ENCODE measurements around the gene UBTD1.
"Not testable (repeated sequence)": the region's sequence is repeated elsewhere in the genome, so short reads cannot be mapped to it uniquely, and the experiment has no call there.

UBTD1 gene

DNA sequence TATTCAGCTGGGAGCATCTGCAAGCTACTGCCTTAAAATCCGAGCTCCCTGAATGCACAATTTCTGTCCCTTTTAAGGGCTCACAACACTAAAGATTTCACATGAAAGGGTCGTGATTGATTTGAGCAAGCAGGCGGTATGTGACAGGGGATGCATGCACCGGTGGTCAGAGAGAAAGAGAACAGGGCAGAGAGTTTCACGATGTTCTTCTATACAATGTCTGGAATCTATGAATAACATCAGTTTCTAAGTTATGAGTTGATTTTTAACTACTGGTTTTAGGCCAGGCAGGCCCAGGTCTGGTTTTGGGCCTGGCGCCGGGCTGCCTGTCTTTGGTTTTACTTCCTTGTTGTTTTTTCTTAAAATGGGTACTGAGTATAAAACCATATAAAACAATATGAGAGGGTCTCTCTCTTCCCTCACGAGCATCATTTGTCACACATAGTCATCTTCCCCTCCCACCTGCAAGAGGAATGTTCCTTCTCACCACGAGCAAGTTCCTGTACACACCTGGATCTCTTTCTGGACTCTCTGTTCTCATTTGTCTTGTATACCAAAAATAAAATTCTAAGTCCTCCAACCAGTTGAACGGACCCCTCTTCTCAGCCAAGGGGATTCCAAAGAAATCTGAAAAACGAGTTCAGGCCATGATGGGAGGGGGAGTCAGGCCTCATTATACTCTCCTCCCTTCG lies 62.8 kb downstream of the UBTD1 start:
- not testable (repeated sequence) for DNase-seq (ENCODE audit: low read depth in 3 of 3, low spot score in 1 of 3)

GRCh38 chr10:97562329-97562728 lies 63.6 kb downstream of the UBTD1 start:
- not testable (repeated sequence) for DNase-seq (ENCODE audit: low read depth in 3 of 3, low spot score in 1 of 3)

- no peak for DNase-seq (ENCODE audit: low read depth in 3 of 3, low spot score in 1 of 3)
These were observed 64.6 kb downstream of the UBTD1 start for GRCh38 chr10:97563337-97563736.

GRCh38 chr10:97564776-97565175 lies 66.1 kb downstream of the UBTD1 start:
- DNase-seq (ENCODE audit: low read depth in 3 of 3, low spot score in 1 of 3): no peak

DNA sequence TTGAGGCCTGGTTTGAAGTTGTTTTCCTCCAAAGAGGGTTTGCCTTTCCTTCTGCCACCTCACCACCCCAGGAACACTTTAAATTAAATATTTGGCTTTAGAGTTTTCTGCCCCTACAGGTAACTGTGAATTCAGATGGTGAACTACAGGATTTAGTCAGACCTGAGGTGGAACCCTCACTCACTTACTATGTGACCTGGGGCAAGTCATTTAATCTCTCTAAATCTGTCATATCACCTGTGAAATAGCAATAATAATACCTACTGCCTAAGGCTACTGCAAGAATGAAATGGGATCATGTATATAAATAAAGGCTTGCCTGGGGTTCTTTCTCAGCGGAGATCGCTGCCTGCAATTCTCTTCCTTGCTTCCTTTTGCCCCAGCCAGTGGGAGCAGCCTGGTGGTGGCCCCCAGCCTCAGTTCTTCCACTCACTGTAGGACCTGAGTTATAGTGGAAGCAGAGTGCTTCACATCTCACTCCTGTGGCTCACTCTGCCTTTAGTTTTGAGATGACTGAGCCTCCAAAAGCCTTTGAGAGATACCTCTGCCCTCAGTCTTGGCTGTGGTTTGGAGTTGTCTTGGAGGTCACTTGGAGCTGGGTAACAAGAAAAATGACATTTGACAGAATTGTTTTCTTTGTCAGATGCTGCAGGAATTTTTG lies 67.7 kb downstream of the UBTD1 start:
- no peak for DNase-seq (ENCODE audit: low read depth in 3 of 3, low spot score in 1 of 3)

DNA sequence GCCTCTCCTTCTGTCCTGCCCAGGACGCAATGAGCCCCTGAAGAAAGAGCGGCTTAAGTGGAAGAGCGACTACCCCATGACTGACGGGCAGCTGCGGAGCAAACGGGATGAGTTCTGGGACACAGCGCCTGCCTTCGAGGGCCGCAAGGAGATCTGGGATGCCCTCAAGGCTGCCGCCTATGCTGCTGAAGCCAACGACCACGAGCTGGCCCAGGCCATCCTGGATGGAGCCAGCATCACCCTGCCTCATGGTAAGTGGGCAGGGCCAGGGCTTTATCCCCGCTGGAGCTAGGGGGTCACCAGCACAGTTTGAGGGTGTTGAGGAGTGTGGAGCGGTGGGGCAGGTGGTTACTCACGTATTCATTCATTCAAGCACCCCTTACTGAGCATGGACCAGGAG lies 69.2 kb downstream of the UBTD1 start:
- DNase-seq (ENCODE audit: low read depth in 3 of 3, low spot score in 1 of 3): no peak

- no peak for DNase-seq (ENCODE audit: low read depth in 3 of 3, low spot score in 1 of 3)
These were observed 71.5 kb downstream of the UBTD1 start for GRCh38 chr10:97570146-97570788.

GRCh38 chr10:97570789-97571471 lies 72.2 kb downstream of the UBTD1 start:
- no peak for DNase-seq (ENCODE audit: low read depth in 3 of 3, low spot score in 1 of 3)

- no peak for DNase-seq (ENCODE audit: low read depth in 3 of 3, low spot score in 1 of 3)
These were observed 72.9 kb downstream of the UBTD1 start for GRCh38 chr10:97571622-97572021.

DNA sequence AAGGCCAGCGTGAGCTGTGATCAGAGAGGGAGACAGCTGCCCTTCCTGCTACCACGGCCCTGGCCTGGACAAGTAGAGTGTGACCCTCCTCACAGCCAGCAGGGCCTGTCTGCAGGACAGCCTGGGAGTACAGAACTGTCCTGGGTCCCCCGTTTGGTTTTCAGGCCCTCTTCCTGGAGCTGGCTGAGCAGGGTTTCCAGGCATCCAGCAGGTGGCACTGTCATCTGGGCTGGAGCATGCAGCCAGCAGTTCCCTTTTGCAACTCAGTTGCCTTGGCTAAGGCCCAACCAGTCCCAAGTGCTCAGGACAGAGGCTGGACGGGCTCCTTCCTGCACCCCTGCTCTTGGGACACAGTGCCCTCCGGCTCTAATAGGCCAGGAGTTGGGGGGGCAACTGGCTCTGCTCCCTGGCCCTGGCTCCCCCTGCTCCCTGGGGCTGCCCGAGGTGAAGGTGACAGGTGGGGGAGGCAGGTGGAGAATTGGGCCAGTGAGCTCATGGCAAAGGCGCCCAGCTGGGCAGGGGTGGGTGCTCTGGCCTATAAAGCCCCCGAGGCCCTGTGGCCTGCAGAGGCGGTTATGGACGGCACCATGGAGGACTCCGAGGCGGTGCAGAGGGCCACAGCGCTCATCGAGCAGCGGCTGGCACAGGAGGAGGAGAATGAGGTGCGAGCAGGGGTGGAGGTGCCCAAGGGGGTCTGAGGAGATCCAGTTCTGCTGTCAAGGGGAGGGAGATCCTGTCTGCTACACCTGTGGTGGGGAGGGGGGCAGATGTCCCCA lies 73.7 kb downstream of the UBTD1 start, which contains the start of gene ANKRD2:
Gene ANKRD2, plus strand, starts transcription at position 566 of the 776 bp plus-strand sequence. Its CDS starts 10 bp downstream, at position 576.
- peak in 2 of 3 donors; percentile 6 to 28 for DNase-seq (ENCODE audit: low read depth in 3 of 3, low spot score in 1 of 3)

- no peak for DNase-seq (ENCODE audit: low read depth in 3 of 3, low spot score in 1 of 3)
These were observed 74.3 kb downstream of the UBTD1 start for GRCh38 chr10:97573021-97573420.

GRCh38 chr10:97573672-97574071 lies 74.9 kb downstream of the UBTD1 start:
- DNase-seq (ENCODE audit: low read depth in 3 of 3, low spot score in 1 of 3): no peak

- DNase-seq (ENCODE audit: low read depth in 3 of 3, low spot score in 1 of 3): no peak
These were observed 75.8 kb downstream of the UBTD1 start for GRCh38 chr10:97574374-97575126.

- no peak for DNase-seq (ENCODE audit: low read depth in 3 of 3, low spot score in 1 of 3)
These were observed 76.5 kb downstream of the UBTD1 start for GRCh38 chr10:97575127-97575668.

DNA sequence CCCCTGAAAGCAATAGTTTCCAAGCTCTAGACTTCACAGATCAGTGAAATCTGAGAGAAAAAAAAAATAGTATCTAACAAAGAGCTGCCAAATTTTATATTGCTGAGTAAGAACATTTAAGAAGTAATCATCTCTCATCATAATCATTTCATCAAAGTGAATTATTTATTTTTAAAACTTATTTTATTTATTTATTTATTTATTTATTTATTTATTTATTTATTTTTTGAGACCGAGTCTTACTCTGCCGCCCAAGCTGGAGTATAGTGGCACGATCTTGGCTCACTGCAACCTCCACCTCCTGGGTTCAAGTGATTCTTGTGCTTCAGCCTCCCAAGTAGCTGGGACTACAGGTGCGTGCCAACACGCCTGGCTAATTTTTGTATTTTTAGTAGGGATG lies 77.8 kb downstream of the UBTD1 start:
- not testable (repeated sequence) for DNase-seq (ENCODE audit: low read depth in 3 of 3, low spot score in 1 of 3)

DNA sequence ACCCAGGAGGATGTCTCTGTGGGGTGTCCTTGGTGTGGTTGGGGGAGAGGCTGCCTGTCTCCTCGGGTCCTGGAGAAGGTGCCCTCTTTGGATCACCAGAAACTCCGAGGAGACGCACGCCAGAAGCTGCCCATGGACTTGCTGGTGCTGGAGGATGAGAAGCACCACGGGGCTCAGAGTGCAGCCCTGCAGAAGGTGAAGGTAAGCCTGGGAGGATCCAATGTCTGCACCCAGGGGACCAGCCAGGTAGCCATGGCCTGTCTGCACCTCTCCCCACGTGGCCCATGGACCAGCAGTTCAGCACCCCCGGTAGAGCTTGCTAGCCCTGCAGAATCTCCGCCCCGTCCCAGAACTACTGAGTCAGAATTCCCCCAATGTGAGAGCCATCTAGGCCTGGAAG lies 79.0 kb downstream of the UBTD1 start:
- DNase-seq (ENCODE audit: low read depth in 3 of 3, low spot score in 1 of 3): no peak

DNA sequence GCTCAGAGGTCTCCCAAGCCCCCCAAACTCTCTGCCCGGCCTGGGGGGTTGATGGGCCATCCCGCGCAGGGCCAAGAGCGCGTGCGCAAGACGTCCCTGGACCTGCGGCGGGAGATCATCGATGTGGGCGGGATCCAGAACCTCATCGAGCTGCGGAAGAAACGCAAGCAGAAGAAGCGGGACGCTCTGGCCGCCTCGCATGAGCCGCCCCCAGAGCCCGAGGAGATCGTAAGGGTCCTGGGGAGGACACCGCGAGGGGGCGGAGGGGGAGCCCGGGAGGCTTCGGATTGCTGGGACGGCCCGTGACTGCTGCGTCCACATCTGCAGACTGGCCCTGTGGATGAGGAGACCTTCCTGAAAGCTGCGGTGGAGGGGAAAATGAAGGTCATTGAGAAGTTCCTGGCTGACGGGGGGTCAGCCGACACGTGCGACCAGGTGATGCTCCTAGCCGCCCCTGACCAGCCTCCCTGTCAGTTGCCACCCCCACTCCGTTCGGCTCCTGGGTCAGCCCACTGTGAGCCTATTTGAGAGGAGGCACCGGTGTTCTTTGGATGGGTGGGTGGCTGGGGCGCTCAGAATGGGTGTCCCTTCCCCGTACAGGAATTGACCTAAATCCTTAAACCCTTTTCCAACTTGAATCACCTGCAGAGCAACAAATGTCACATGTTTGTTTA lies 79.6 kb downstream of the UBTD1 start:
- DNase-seq (ENCODE audit: low read depth in 3 of 3, low spot score in 1 of 3): no peak

DNA sequence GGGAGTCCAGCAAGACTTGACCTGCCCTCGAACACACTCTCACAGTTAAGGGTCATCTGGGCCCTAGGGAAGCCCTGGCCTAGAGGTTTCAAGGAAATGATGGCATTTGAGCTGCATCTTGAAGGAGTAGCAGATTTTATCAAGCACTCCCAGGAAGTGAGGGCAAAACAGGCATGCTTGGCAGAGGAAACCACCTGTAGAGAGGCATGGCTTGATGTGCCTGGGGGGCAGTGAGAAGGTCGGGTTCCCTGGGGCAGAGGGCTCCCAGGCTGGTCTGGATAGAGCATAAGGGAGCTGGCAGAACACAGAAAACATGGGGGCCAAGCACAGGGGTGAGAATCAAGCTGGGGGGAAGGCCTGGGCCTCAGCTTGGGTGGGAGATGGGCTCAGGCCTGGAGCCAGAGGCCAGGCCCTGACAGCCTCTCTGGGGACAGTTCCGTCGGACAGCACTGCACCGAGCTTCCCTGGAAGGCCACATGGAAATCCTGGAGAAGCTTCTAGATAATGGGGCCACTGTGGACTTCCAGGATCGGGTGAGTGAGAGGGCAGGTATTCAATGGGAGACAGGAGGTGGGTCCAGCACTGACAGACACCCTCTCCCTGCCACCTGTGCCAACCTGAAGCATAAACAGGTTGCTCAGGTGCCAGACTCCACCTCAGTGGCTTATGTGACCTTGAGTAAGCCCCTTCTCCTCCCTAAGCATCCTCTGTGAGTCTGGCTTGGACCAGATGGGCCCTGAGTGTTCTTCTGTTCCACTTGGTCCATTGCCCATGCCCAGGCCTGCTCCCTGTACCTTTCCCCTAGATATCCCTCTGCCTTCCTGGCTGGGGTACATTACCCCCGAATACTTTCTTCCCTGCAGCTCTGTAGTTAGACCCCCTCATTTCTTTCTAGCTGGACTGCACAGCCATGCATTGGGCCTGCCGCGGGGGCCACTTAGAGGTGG lies 82.0 kb downstream of the UBTD1 start:
- DNase-seq (ENCODE audit: low read depth in 3 of 3, low spot score in 1 of 3): no peak
